K562 (cell line): ENCODE data around the gene RIPK3. TPM values are rescaled to one million over a fixed set of nuclear protein-coding genes. Genes with fewer than 3 reads are reported as not detected.

Source experiments
- ATAC-seq: fragments of 200-7000 bp; cut with Tn5 transposase; 3 replicates; pipeline ENCODE4 v1.9.1; 2020; ENCODE audit warnings: moderate library complexity
- BruUV-seq: library from RNA; stranded (reverse); fragments of 400-500 nt; replicated peaks from 2 replicates; lab custom pipeline; 2021; lab: Mats Ljungman, UMichigan
- CTCF ChIA-PET: fragments of 300-600 bp; formaldehyde crosslinking; extraction: SDS; loops from one replicate; lab custom pipeline; 2021; ENCODE audit warnings: low intra/inter-chr PET ratio; lab: Yijun Ruan, JAX
- POLR2A ChIA-PET: fragments of 300-600, 350-650 bp; sonication (Branson Sonifier 250); formaldehyde crosslinking; extraction: SDS; loops from one replicate; lab custom pipeline; 2021; ENCODE audit warnings: antibody characterized with exemption, inconsistent platforms; lab: Yijun Ruan, JAX
- DNase-seq, 4 experiments: peaks; one replicate each; pipeline versions ENCODE4 v3.0.0 to v3.0.0-alpha.2; 2011 to 2018; ENCODE audit warnings: low spot score in 3 of 4, mixed read lengths in 3 of 4; ENCODE audit errors: extremely low read depth in 1 of 4
- FAIRE-seq: peaks from 2 replicates; lab custom pipeline; 2011; peaks lifted over from hg19 to GRCh38; lab: Jason Lieb, UNC
- H2AFZ ChIP-seq: 2 replicates; pipeline ENCODE4 v1.6.0; 2011; ENCODE audit warnings: low read depth, low read length, control low read depth, inconsistent platforms
- H3K27ac ChIP-seq: fragments of 200-600 bp; 3 replicates; pipeline ENCODE4 v1.8.0; 2011; ENCODE audit warnings: low read depth, mild to moderate bottlenecking, control low read depth, inconsistent platforms, low read length, moderate library complexity, mixed read lengths; ENCODE audit errors: extremely low read depth
- H3K27me3 ChIP-seq, 2 experiments: fragments of 300-600 bp in 1 of 2; 2 replicates in 1 of 2; 3 replicates in 1 of 2; pipeline versions ENCODE4 v1.6.0 to v1.8.0; 2011; ENCODE audit warnings: inconsistent platforms in 2 of 2, low read length in 2 of 2, mild to moderate bottlenecking in 1 of 2, mixed read lengths in 1 of 2, moderate library complexity in 1 of 2; ENCODE audit not compliant: control insufficient read depth in 2 of 2, insufficient read depth in 2 of 2
- H3K36me3 ChIP-seq: fragments of 300-600 bp; 3 replicates; pipeline ENCODE4 v1.8.0; 2011; ENCODE audit warnings: mild to moderate bottlenecking, low read length, inconsistent platforms; ENCODE audit not compliant: control insufficient read depth, insufficient read depth
- H3K4me1 ChIP-seq, 2 experiments: fragments of 200-600 bp in 1 of 2; replicated peaks in 1 of 2; 2 replicates in 1 of 2; 3 replicates in 1 of 2; pipeline versions ENCODE4 v1.5.1 to v1.8.0; 2011; ENCODE audit warnings: inconsistent platforms in 2 of 2, low read length in 2 of 2, mild to moderate bottlenecking in 1 of 2, mixed read lengths in 1 of 2, moderate library complexity in 1 of 2; ENCODE audit not compliant: control insufficient read depth in 2 of 2, insufficient read depth in 2 of 2
- H3K4me2 ChIP-seq: 2 replicates; pipeline ENCODE4 v1.6.1; 2011; ENCODE audit warnings: low read length, control low read depth, inconsistent platforms, mixed read lengths; ENCODE audit not compliant: insufficient read depth
- H3K4me3 ChIP-seq: fragments of 200-600 bp; sonication (generic), shearing (Covaris generic); 2 replicates; pipeline ENCODE4 v1.5.1; 2016; ENCODE audit warnings: control low read depth, inconsistent platforms
- H3K79me2 ChIP-seq: fragments of 200-600 bp; 3 replicates; pipeline ENCODE4 v1.8.0; 2011; ENCODE audit warnings: low read length, inconsistent platforms; ENCODE audit not compliant: control insufficient read depth, insufficient read depth
- H3K9ac ChIP-seq, 2 experiments: 2 replicates each; pipeline versions ENCODE4 v1.6.0 to v1.6.1; 2011; ENCODE audit warnings: low read depth in 2 of 2, low read length in 2 of 2, control low read depth in 1 of 2, inconsistent platforms in 1 of 2, mild to moderate bottlenecking in 1 of 2, mixed read lengths in 1 of 2; ENCODE audit not compliant: insufficient read depth in 1 of 2
- H3K9me1 ChIP-seq: one replicate; pipeline ENCODE4 v1.6.0; 2011; ENCODE audit warnings: inconsistent platforms, mild to moderate bottlenecking, low read length, moderate library complexity; ENCODE audit not compliant: control insufficient read depth, insufficient read depth
- H3K9me3 ChIP-seq: replicated peaks from 2 replicates; pipeline ENCODE4 v1.5.1; 2011; ENCODE audit warnings: low read depth, low read length, inconsistent platforms; ENCODE audit not compliant: control insufficient read depth, insufficient read depth
- H4K20me1 ChIP-seq: replicated peaks from 2 replicates; pipeline ENCODE4 v1.6.1; 2011; ENCODE audit warnings: low read length, inconsistent platforms, mixed read lengths; ENCODE audit not compliant: control insufficient read depth, insufficient read depth
- BDP1 ChIP-seq: IDR thresholded peaks from 3 replicates; pipeline ENCODE4 v1.6.1; 2011; ENCODE audit not compliant: insufficient read length, insufficient read depth
- CREB3 ChIP-seq: fragments of 450-650 bp; conservative IDR thresholded peaks from 2 replicates; pipeline ENCODE4 v1.6.1; 2016; ENCODE audit warnings: missing genetic modification characterization, low read depth, mild to moderate bottlenecking, missing compliant biosample characterization, moderate library complexity
- DACH1 ChIP-seq: fragments of 450-650 bp; IDR thresholded peaks from 2 replicates; pipeline ENCODE4 v1.6.1; 2018; ENCODE audit not compliant: partially characterized antibody
- HCFC1 ChIP-seq: IDR thresholded peaks from 2 replicates; pipeline ENCODE4 v1.6.1; 2012; ENCODE audit warnings: low read depth, low read length, improper control_type of control experiment
- KLF16 ChIP-seq: IDR thresholded peaks from 2 replicates; pipeline ENCODE4 v1.6.1; 2016; ENCODE audit warnings: antibody characterized with exemption
- MXD1 ChIP-seq: fragments of 250-450 bp; sonication (Bioruptor Pico); IDR thresholded peaks from 2 replicates; pipeline ENCODE4 v1.8.0; 2021; ENCODE audit warnings: borderline replicate concordance, mild to moderate bottlenecking, moderate library complexity; ENCODE audit not compliant: poor library complexity, severe bottlenecking
- PKNOX1 ChIP-seq: fragments of 450-650 bp; IDR thresholded peaks from 2 replicates; pipeline ENCODE4 v1.6.1; 2016
- SMAD2 ChIP-seq: fragments of 150-350 bp; IDR thresholded peaks from 2 replicates; pipeline ENCODE4 v1.6.1; 2014; ENCODE audit warnings: low read depth, mild to moderate bottlenecking, low read length
- TEAD4 ChIP-seq, 2 experiments: sonication (generic) in 1 of 2; formaldehyde crosslinking in 1 of 2; IDR thresholded peaks; 2 replicates each; pipeline versions ENCODE4 v1.6.1 to v1.8.0; 2012 to 2022; ENCODE audit warnings: borderline replicate concordance in 1 of 2, inconsistent platforms in 1 of 2, low read length in 1 of 2, mild to moderate bottlenecking in 1 of 2, missing genetic modification reagents in 1 of 2
- ZBTB49 ChIP-seq: sonication (generic); formaldehyde crosslinking; IDR thresholded peaks from 2 replicates; pipeline ENCODE4 v1.8.0; 2022; ENCODE audit warnings: missing genetic modification reagents, mild to moderate bottlenecking, borderline replicate concordance
- ZFP1 ChIP-seq: fragments of 450-650 bp; formaldehyde crosslinking; IDR thresholded peaks from 2 replicates; pipeline ENCODE4 v1.4.0; 2020; ENCODE audit warnings: mild to moderate bottlenecking, mixed read lengths
- WGBS: fragments of 100-300 bp; shearing (Covaris generic); methylation state at CpG from one replicate; pipeline ENCODE4 v1.1.6; 2016; ENCODE audit warnings: low coverage, mixed read lengths; ENCODE audit not compliant: insufficient coverage; ENCODE audit errors: missing lambda C conversion rate; 5-methylcytosine and 5-hydroxymethylcytosine counted together
- in situ Hi-C: fragments of 300-500 bp; cut with MboI; formaldehyde crosslinking; loops from 4 replicates; pipeline ENCODE4 v1.15.0; 2018; ENCODE audit warnings: inconsistent platforms, mixed read lengths
- intact Hi-C: fragments of 100-400 bp; cut with micrococcal nuclease; formaldehyde crosslinking; loops from 2 replicates; pipeline ENCODE4 v1.14.2; 2022
- polyA plus RNA-seq, 8 experiments: library from polyadenylated mRNA; depleted of rRNA in 4 of 8; stranded (reverse) in 5 of 8; unstranded in 3 of 8; fragments of >200 nt; fragmentation: Nextera tagmentation in 2 of 8; fragmentation: Illumina TruSeq in 1 of 8; extraction: Ambion mirVana in 2 of 8; extraction: Trizol in 1 of 8; gene quantifications; 2 replicates each; pipeline versions ENCODE4 v1.2.1 to v1.2.3, GENCODE V29; 2011 to 2014; ENCODE audit warnings: inconsistent platforms in 1 of 8, missing spikeins in 1 of 8
- total RNA-seq, 7 experiments: library from RNA; depleted of rRNA in 6 of 7; stranded (reverse); fragments of >200 nt in 6 of 7; fragmentation: Illumina TruSeq in 2 of 7; extraction: Trizol in 2 of 7; gene quantifications; 2 replicates each; pipeline versions ENCODE4 v1.2.1 to v1.2.3, GENCODE V29; 2011 to 2021; ENCODE audit warnings: low replicate concordance in 1 of 7

RIPK3 gene
- total and polyA plus RNA-seq, 9 of the 15 experiments (the other 6 are each of a cell fraction or from before 2014, with no cell fraction given) = 0.03 to 0.43 (median 0.28) TPM; not detected in 3

- Histone ChIP-seq H3K4me1 (peaks cover 0 to 8% of the 10 kb centered on the region in 2 experiments; a peak in 1 of 5 replicates), H3K4me3 (no peak overlapping the region), H3K36me3 (no peaks in the 10 kb centered on the region), H3K4me2 (no peak overlapping the region), H4K20me1 (no peaks in the 10 kb centered on the region), H3K9ac (no peak overlapping the region), H3K79me2 (no peaks in the 10 kb centered on the region), H3K9me3 (no peaks in the 10 kb centered on the region), H3K27me3 (no peaks in the 10 kb centered on the region), H3K9me1 (no peaks in the 10 kb centered on the region), H2AFZ (no peak overlapping the region), H3K27ac (no peak overlapping the region)
- in situ Hi-C loops = no loop called here
- FAIRE-seq (no peak), DNase-seq (no peak), ATAC-seq (no peak)
- no peak for TF ChIP-seq SMAD2
- TF ChIP-seq PKNOX1 = peak; percentile 61
- TF ChIP-seq DACH1 = no peak
- POLR2A ChIA-PET = no interaction called here
- 43% methylated on average over 3 of the region's 4 CpGs for WGBS
- intact Hi-C loops = no loop called here
- BruUV-seq = no TSS peak
- CTCF ChIA-PET = no interaction called here
These were observed 44.4 kb upstream of the RIPK3 start for GRCh38 chr14:24384169-24384568.

GRCh38 chr14:24382064-24382371, 42.2 kb upstream of the RIPK3 start:
- BruUV-seq = no TSS peak
- Histone ChIP-seq H3K4me2 (no peak overlapping the region), H3K27ac (no peak overlapping the region), H3K27me3 (no peaks in the 10 kb centered on the region), H2AFZ (no peak overlapping the region), H3K9ac (no peak overlapping the region), H3K36me3 (no peaks in the 10 kb centered on the region), H4K20me1 (no peaks in the 10 kb centered on the region), H3K4me1 (peaks cover 11 to 19% of the 10 kb centered on the region in 2 experiments), H3K4me3 (no peak overlapping the region), H3K79me2 (no peaks in the 10 kb centered on the region), H3K9me1 (no peaks in the 10 kb centered on the region), H3K9me3 (no peaks in the 10 kb centered on the region)
- no peak for FAIRE-seq
- in situ Hi-C loops = no loop called here
- no peak for DNase-seq
- POLR2A ChIA-PET = interaction anchor here (0.6 kb wide), 2 partner anchors 27 to 35 kb away, joined by 3 read pairs; no protein-coding TSS in a partner anchor
- intact Hi-C loops = no loop called here
- 21% methylated on average over 4 of the region's 4 CpGs for WGBS
- CTCF ChIA-PET = no interaction called here
- no peak for ATAC-seq
- no peak for TF ChIP-seq ZFP1
- TF ChIP-seq ZBTB49 (CRISPR knock-in tag) = no peak
- TF ChIP-seq MXD1 (CRISPR knock-in tag) = no peak
- no peak for TF ChIP-seq TEAD4 (IDR thresholded peaks at IDR 0.05; ENCODE audit: low read length)
- no peak for TF ChIP-seq TEAD4 (CRISPR knock-in tag; IDR thresholded peaks at IDR 0.05; ENCODE audit: borderline replicate concordance)
- TF ChIP-seq CREB3 = no peak
- TF ChIP-seq BDP1 = no peak
- no peak for TF ChIP-seq HCFC1
- no peak for TF ChIP-seq KLF16
